HG03354 (cell line): ENCODE measurements around the gene SPART.
A peak's percentile ranks its signal among the peaks of the same experiment; 100 is the strongest.
"Not testable (repeated sequence)": the region's sequence is repeated elsewhere in the genome, so short reads cannot be mapped to it uniquely, and the experiment has no call there.

ENCODE experiments used
- ATAC-seq: cut with Tn5 transposase; IDR thresholded peaks from one replicate; pipeline ENCODE4 v1.9.1; 2021; ENCODE audit warnings: mild to moderate bottlenecking; ENCODE audit not compliant: unreplicated experiment, poor library complexity, severe bottlenecking

Gene SPART

DNA sequence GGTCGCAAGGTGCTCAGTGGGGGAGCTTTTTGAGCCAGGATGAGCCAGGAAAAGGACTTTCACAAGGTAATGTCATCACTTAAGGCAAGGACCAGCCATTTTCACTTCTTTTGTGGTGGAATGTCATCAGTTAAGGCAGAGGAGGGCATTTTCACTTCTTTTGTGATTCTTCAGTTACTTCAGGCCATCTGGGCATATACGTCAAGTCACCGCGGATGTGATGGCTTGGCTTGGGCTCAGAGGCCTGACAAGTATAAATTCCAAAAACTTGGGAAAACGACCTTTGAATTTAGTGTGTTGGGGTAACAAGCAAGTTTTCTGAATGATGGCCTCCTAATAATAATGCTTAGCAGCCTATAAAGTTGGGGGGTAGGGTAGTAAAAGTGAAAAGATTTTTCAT is 21.3 kb downstream of the SPART start:
- not testable (repeated sequence) for ATAC-seq

GRCh38 chr13:36323951-36324566 is 22.1 kb downstream of the SPART start:
- ATAC-seq = no peak

GRCh38 chr13:36323408-36323807 is 22.8 kb downstream of the SPART start:
- ATAC-seq = no peak

GRCh38 chr13:36319793-36320192 is 26.4 kb downstream of the SPART start:
- ATAC-seq = not testable (repeated sequence)

DNA sequence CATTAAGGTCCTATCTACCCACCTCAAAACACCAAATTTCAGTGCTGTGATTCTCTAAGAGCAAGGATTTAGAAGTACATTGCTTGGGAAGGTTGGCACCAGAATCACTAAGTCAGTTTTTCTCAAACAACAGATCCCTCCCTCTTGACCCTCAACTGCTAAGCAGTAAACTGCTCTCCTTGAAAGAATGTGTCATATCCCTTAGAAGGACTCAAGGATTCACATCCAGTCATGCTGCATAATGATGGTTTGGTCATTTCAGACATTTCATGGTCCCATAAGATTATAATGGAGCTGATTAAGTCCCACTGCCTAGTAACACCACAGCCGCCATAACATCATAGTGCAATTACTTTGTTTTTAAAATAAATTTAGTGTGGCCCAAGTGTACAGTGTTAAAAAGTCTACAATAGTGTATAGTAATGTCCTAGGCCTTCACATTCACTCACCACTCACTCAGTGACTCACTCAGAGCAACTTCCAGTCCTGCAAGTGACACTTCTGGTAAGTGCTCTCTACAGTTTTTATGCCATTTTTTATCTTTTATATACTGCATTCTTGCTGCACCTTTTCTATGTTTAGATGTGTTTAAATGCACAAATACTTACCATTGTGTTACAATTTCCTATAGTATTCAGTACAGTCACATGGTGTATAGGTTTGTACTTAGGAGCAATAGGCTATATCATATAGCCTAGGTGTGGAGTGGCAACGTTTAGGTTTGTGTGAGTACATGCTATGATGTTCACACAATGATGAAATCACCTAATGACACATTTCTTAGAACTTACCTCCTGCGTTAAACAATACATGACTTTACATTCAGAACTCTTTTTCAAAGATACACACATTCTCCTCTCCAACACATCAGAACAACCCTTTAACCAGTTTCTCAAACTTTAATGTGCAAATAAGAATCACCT is 32.9 kb downstream of the SPART start:
- ATAC-seq = no peak

GRCh38 chr13:36310417-36311108 is 35.6 kb downstream of the SPART start:
- ATAC-seq = no peak

GRCh38 chr13:36302289-36302688 is 43.9 kb downstream of the SPART start:
- ATAC-seq = no peak

DNA sequence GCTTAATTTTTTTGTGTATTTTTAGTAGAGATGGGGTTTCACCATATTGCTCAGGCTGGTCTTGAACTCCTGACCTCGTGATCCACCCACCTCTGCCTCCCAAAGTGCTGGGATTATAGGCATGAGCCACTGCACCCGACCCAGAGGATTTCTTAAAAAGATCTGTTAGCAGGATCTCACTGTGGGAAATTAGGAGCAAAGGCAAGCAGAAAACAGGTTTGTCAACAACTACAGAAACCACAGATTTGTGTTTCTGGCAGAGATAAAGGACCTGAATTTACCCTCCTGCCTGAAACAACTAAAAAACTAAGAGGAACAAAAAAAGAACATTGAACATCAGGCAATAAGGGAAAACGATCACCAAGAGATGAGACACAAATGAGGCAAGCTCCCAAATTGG is 46.7 kb downstream of the SPART start:
- not testable (repeated sequence) for ATAC-seq

DNA sequence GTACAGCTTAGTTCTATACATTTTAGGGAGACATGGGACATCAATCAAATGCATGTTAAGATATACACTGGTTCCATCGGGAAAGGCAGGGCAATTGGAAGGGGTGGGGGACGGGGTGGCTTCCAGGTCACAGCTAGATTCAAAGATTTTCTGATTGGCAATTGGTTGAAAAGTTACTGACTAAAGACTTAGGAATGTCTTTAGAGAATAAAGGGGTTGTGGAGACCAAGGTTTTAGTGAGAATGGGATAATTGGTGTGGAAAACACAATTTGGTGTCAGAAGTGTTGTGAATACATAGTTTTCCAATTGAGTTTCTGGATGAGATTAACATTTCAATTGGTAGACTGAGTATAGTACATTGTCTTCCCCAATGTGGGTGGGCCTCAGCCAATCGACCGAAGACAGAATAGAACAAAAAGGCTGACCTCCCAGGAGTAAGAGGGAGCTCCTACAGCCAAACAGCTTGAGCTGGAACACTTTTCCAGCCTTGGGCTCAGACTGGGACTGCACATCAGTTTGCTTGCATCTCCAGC is 47.6 kb downstream of the SPART start:
- no peak for ATAC-seq

DNA sequence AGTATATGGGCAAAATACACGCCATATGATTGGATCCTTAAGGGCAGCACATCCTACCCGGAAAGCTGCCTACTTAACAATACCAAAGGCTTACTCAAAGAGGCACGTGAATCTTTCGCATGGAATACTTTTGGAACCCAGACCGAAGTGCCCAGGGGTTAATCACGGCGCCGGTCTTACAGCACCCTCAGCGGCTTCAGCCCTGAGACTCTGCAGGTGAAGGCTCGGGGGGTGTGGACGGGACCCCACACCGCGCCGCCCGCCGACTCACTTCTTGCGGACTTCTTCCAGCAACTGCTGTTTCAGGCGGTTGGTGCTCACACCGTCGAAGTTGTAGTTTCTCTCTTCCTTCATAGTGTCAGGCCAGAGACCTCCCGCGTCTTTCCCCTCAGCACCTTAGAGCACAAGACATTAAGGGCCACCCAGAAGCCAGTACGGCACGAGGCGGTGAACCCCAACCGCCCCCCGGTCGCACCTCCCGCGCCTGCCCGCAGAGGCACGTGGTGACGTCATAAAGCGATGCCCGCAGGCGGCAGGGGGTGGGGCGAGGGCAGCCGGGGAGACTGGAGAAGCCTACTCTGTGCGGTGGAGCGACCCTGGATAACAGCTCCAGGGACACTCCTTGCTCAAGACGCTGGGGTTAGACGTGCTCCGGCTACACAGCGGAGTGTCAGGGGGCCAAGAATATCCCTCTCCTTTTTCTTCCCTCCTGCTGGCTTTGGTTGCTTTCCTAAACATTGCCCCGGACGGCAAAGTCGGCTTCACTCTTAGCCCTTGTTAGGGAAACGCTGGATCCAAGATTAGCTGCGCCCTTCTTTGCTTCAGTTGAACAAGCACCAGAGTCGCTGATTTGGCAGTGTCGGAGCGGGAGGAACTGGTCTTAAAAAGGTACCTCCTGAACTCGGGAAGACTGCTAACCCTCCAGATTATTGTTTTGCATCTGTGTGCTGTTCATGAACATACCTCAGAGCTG is 48.5 kb downstream of the SPART start, which contains the start of gene CCDC169:
Gene CCDC169, minus strand, starts transcription at position 449 of the 973 bp plus-strand sequence. Its CDS starts 95 bp downstream, at position 354.
- peak; percentile 74 for ATAC-seq

DNA sequence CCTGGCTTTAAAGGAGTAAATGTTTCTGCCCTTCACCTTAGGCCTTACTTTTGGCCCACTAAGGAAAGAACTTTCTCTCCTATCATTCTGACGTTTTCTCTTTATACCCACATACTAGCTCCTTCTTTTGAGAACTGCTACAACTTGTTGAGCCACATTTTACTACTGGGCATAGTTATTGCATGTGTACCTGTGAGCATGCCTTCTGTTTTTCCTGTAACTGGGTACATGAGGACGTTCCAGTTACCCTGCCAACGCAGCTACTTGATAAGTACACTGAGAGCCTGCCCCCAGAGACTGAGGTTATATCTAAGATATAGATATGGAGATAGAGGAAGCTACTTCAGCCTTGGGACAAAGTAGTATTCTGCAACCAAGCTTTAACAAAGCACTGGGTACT is 52.1 kb downstream of the SPART start:
- no peak for ATAC-seq

DNA sequence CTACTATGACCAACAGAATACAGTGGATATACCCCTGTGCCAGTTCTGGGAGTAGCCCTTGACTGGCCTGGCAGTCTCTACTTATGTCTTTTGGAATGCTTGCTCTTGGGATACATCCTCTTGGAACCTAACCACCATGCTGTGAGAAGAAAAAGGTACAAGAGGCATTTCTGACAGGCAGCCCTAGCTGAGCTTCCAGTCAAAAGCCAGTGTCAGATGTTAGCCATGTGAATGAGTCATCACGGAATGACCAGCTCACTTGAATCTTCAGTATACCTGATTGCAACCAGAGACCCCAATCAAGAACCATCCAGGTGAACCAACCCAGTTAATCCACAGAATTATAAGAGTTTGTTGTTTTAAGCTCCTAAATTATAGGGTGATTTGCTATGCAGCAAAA is 52.7 kb downstream of the SPART start:
- no peak for ATAC-seq

DNA sequence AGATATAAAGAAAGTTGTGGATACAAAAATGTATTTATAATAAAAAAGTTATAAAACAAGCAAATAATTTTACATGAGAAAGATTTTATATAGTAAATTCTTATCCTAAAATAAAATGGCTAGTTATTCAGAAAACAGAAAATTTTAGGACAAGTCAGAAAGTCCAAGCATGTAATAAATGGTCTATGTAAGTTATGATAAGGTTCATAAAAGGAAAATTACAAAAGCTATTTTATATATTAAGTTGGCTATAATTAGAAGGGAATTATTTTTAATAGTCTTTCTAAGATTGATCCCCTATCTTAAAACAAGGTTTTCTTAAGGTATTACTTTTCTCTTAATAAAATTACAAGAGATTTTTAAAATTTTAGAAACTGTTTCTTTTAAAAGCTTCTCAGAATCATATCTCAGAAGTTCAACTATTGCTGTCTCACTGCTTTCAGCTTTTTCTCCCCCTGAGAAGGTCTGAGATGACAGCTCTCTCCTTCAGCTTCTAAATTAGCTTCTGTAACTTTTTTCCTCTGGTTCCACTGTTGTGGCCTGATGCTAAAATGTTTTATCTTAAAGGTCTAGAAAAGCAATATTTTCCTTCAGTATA is 57.3 kb downstream of the SPART start:
- ATAC-seq = no peak

DNA sequence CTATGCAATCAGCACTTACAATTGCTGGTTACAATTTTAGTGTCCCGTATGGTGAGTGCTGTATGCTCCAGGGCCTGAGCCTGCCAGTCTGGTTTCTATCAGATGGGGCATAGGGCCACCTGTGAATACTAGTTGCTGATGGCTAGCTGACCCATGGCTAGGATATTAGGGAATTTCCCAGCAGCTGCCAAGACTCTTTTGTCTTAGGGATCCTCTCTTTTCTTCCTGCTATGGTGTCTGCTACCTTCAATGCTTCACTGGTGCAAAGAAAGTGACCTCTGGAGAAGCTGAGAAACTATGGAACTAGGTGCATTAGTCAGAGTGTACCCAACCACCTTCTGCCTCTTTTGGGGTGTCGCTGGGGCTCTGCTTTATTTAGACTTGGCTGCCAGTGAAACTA is 60.2 kb downstream of the SPART start:
- no peak for ATAC-seq

- ATAC-seq = no peak
These were observed 63.3 kb downstream of the SPART start for GRCh38 chr13:36282821-36283432.

DNA sequence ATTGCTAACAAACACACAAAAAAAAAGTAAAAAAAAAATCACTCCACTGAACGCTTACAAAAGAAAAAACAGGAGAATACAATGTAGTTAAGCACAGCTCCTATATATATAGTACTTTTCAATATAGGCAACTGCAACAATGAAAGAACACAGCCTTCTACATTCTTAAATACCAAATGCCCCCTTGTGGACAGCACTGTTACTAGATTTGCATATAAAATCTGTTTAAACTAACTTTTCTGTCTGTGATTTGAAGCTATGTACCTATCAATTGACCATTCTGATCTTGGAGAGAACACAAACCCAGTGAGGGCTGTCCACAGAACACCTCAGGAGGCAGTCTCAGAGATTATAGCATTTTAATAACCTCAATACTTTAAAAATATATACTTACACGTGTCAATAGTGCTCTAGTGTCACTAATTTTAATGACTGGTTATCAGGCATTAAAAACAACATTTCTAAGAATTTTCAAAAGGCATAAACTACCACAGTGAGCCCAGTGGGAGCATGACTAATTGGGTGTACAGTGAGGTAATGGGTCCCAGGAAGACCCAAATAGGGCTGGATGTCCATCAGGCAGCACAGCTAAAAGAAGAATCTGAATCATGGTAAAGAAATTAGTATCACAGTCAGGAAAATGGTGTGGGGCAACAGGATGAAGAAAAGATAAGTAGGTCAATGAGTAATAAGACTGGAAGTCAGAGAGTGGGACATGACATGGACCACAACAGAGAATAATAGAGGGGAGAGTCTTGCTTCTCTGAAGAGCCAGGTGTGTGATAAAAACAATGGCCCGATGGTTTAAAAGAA is 70.8 kb downstream of the SPART start:
- ATAC-seq = peak; percentile 58

GRCh38 chr13:36273431-36273830 is 72.8 kb downstream of the SPART start:
- no peak for ATAC-seq

DNA sequence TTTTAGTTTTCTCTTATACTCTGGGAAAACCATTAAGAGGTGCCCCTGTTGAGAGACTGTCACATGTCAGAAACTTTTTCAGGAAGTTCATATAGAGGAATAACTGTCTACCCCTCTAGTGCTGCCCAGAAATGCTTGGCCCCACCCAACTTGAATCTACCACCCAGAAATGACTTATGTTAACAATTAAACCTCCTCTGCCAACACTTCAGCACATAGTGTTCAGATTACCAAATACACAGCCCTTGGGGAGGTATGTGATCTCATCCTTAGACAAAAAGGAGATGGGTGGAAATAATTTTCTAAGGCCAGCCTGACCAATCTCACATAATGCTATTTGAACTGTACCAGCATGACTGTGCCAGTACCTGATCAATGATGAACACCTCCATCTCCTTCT is 84.2 kb downstream of the SPART start:
- ATAC-seq = no peak
